RWPE2 (cell line): Measurements from ENCODE around the gene SFXN2.

ENCODE experiments used
- ATAC-seq: fragments of 200-7000 bp; cut with Tn5 transposase; 3 replicates; pipeline ENCODE4 v1.9.1; 2021; ENCODE audit warnings: low read depth
- DNase-seq: peaks from one replicate; pipeline ENCODE4 v3.0.0-alpha.2; 2020; ENCODE audit warnings: low spot score
- H3K27ac ChIP-seq: fragments of 450-650 bp; 2 replicates; pipeline ENCODE4 v1.5.1; 2017; ENCODE audit warnings: mild to moderate bottlenecking; ENCODE audit not compliant: poor library complexity, severe bottlenecking
- H3K27me3 ChIP-seq: fragments of 250-450 bp; sonication (Bioruptor Pico); 2 replicates; pipeline ENCODE4 v1.5.1; 2021; ENCODE audit warnings: mild to moderate bottlenecking, moderate library complexity; ENCODE audit not compliant: insufficient read depth, poor library complexity, severe bottlenecking
- H3K36me3 ChIP-seq: fragments of 250-450 bp; sonication (Bioruptor Pico); 2 replicates; pipeline ENCODE4 v1.5.1; 2020; ENCODE audit warnings: low read depth, mild to moderate bottlenecking, moderate library complexity
- H3K4me1 ChIP-seq: fragments of 250-450 bp; sonication (Bioruptor Pico); 2 replicates; pipeline ENCODE4 v1.5.1; 2021; ENCODE audit warnings: mild to moderate bottlenecking, moderate library complexity; ENCODE audit not compliant: insufficient read depth, poor library complexity, severe bottlenecking
- H3K4me3 ChIP-seq: fragments of 250-450 bp; sonication (Bioruptor Pico); 2 replicates; pipeline ENCODE4 v1.5.1; 2021; ENCODE audit warnings: mild to moderate bottlenecking, moderate library complexity; ENCODE audit not compliant: severe bottlenecking
- H3K9me3 ChIP-seq: fragments of 250-450 bp; sonication (Bioruptor Pico); 2 replicates; pipeline ENCODE4 v1.5.1; 2021; ENCODE audit warnings: mild to moderate bottlenecking, moderate library complexity; ENCODE audit not compliant: severe bottlenecking
- TF ChIP-seq, protein P1 (sequence below): fragments of 450-650 bp; IDR thresholded peaks from one replicate; pipeline ENCODE4 v1.5.1; 2017; ENCODE audit warnings: mild to moderate bottlenecking, moderate library complexity; ENCODE audit not compliant: poor library complexity, severe bottlenecking

SFXN2 gene

DNA sequence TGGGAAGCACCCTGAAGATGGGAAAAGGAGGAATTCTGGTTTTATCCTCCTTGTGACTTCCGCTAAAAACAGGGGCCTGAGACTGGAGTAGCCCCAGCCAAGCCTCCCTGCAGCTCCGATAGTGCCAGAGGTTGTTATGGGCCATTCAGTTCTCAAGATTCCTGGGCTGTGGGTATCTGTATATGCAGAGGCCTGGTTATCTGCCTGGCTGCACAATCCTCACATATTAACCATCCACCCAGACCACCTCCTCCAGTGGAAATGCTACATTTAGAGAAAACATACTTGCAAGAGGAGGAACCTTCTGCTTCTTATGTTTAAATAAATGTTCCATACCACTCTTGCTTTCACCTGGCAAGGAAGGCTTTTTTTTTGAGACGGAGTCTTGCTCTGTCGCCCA is 34.8 kb upstream of the SFXN2 start:
- ATAC-seq (no peak), DNase-seq (no peak)
- H3K27ac ChIP-seq, result no peak overlapping the region
- H3K36me3 ChIP-seq, result peaks cover 4% of the 10 kb centered on the region; the same call in 1 of the 2 replicates
- H3K27me3 ChIP-seq, result no peaks in the 10 kb centered on the region
- TF ChIP-seq, protein P1, sequence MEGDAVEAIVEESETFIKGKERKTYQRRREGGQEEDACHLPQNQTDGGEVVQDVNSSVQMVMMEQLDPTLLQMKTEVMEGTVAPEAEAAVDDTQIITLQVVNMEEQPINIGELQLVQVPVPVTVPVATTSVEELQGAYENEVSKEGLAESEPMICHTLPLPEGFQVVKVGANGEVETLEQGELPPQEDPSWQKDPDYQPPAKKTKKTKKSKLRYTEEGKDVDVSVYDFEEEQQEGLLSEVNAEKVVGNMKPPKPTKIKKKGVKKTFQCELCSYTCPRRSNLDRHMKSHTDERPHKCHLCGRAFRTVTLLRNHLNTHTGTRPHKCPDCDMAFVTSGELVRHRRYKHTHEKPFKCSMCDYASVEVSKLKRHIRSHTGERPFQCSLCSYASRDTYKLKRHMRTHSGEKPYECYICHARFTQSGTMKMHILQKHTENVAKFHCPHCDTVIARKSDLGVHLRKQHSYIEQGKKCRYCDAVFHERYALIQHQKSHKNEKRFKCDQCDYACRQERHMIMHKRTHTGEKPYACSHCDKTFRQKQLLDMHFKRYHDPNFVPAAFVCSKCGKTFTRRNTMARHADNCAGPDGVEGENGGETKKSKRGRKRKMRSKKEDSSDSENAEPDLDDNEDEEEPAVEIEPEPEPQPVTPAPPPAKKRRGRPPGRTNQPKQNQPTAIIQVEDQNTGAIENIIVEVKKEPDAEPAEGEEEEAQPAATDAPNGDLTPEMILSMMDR, result no peak
- no peaks in the 10 kb centered on the region for H3K9me3 ChIP-seq
- peaks cover 14% of the 10 kb centered on the region for H3K4me1 ChIP-seq
- no peak overlapping the region for H3K4me3 ChIP-seq

DNA sequence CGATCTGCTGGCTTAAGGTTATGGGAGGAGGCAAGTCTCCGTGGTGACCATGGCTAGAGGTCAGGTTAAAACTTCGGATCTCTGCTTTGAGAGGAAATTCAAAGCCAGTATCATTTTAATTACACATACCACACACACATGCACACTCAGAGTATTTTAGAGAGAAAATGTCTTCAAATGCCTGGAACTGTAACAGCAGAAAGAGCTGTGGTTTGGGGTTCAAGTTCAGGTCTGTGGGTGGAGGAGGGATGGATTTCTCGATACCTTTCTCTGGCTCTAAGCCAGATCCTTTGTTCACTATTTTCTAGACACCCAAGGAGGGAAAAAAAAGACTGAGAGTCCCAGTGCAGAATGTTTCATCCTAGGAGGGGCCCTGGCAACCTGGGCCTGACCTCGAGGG is 32.7 kb upstream of the SFXN2 start:
- no peak for DNase-seq
- no peak for ATAC-seq
- Histone ChIP-seq H3K27ac (no peak overlapping the region), H3K4me3 (no peak overlapping the region), H3K9me3 (no peaks in the 10 kb centered on the region), H3K36me3 (peaks cover 6% of the 10 kb centered on the region; the same call in 1 of the 2 replicates), H3K4me1 (no peaks in the 10 kb centered on the region), H3K27me3 (no peaks in the 10 kb centered on the region)
- TF ChIP-seq, protein P1, result no peak

DNA sequence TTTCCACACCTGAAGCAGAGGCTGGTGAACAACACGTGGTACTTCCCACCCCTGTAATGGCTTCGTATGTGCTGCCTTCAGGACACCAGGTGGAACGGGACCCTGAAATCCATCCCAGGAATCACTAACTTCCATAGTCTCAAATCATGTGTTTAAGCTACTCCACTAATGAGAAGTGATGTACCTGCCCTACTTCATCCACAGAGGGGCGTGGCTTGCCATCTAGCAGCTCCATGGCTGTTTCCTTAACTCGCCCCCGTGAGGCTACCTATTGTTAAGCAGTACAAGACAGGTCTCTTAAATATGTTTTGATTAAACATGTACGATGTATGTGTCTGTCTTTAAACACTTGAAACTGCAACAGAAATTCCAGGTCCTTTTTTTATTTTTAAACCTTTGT is 32.0 kb upstream of the SFXN2 start:
- no peak for ATAC-seq
- TF ChIP-seq, protein P1, result no peak
- no peak overlapping the region for H3K4me3 ChIP-seq

DNA sequence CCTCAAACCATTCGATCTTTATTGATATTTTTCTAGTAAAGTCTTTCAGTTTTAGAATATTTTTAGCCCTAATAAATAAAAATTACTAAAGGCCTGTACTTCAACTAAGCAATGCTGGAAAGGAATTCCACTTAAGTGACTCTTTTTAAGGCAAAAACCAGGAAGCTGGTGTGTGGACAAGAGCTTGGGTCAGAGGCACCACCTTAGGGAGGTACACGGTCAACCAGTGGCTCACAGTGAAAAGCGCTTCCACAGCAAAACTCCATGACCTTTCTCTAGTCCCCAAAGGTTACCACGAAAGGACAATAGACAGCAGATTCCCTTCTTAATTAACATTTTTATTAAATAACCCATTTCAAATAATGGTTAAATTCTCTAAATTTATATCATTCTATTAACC is 31.5 kb upstream of the SFXN2 start:
- Histone ChIP-seq H3K27me3 (no peaks in the 10 kb centered on the region), H3K9me3 (no peaks in the 10 kb centered on the region), H3K27ac (no peak overlapping the region), H3K4me1 (no peaks in the 10 kb centered on the region), H3K4me3 (no peak overlapping the region), H3K36me3 (peaks cover 6% of the 10 kb centered on the region; the same call in 1 of the 2 replicates)
- TF ChIP-seq, protein P1, result no peak
- DNase-seq, result no peak
- no peak for ATAC-seq

More for the DNA sequence above, 32.0 kb upstream of the SFXN2 start:
- Histone ChIP-seq H3K36me3 (peaks cover 6% of the 10 kb centered on the region; the same call in 1 of the 2 replicates), H3K9me3 (no peaks in the 10 kb centered on the region), H3K4me1 (no peaks in the 10 kb centered on the region), H3K27me3 (no peaks in the 10 kb centered on the region), H3K27ac (no peak overlapping the region)
- no peak for DNase-seq

DNA sequence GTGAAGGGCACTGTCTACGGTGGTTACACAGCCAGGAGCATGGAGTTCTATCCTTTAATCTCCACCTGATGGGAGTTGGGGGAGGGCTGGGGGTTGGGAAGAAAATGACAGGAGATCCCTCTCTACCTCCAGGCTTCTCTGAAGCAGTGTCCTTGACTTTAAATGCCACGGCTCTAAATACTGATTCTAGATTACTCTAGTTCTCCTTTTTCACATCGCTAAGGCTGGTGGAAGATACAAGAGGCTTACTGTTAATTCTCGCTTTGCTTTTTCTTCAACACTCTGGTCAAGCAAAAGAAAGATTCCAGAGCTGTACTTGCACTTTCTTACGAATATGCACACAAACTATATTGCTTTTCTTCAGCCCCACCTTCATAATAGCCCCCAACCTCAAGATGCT is 30.7 kb upstream of the SFXN2 start:
- H3K27me3 ChIP-seq, result no peaks in the 10 kb centered on the region
- H3K4me1 ChIP-seq, result no peaks in the 10 kb centered on the region
- H3K27ac ChIP-seq, result no peak overlapping the region
- no peaks in the 10 kb centered on the region for H3K9me3 ChIP-seq
- H3K4me3 ChIP-seq, result no peak overlapping the region
- peaks cover 6% of the 10 kb centered on the region; the same call in 1 of the 2 replicates for H3K36me3 ChIP-seq
- TF ChIP-seq, protein P1, result no peak
- no peak for ATAC-seq
- DNase-seq, result no peak
